Brain microvascular endothelial cell (primary cell): ENCODE results near the gene SOX10.

Source experiments
- DNase-seq: peaks from one replicate; pipeline ENCODE4 v3.0.0-alpha.2; 2020
- H3K27ac ChIP-seq: fragments of 250-450 bp; sonication (Bioruptor Pico); 2 replicates; pipeline ENCODE4 v1.5.1; 2020; ENCODE audit warnings: mild to moderate bottlenecking, moderate library complexity
- H3K27me3 ChIP-seq: fragments of 250-450 bp; sonication (Bioruptor Pico); replicated peaks from 2 replicates; pipeline ENCODE4 v1.5.1; 2020; ENCODE audit warnings: mild to moderate bottlenecking
- H3K36me3 ChIP-seq: fragments of 250-450 bp; sonication (Bioruptor Pico); replicated peaks from 2 replicates; pipeline ENCODE4 v1.5.1; 2020; ENCODE audit warnings: mild to moderate bottlenecking
- H3K4me3 ChIP-seq: 2 replicates; pipeline ENCODE4 v1.5.1; 2011; ENCODE audit warnings: low read depth, mild to moderate bottlenecking, control low read depth, low read length, moderate library complexity
- in situ Hi-C: cut with HindIII; loops from 2 replicates; pipeline ENCODE4 v1.10.0; 2017; ENCODE audit warnings: low sequenced_read_pairs, low pct_ligation_motif_present
- TF ChIP-seq, protein P1 (sequence below): IDR thresholded peaks from 2 replicates; pipeline ENCODE4 v1.5.1; 2011; ENCODE audit warnings: low read depth, mild to moderate bottlenecking, moderate library complexity, low read length, control low read depth, inconsistent platforms; ENCODE audit errors: missing control alignments

SOX10 gene

DNA sequence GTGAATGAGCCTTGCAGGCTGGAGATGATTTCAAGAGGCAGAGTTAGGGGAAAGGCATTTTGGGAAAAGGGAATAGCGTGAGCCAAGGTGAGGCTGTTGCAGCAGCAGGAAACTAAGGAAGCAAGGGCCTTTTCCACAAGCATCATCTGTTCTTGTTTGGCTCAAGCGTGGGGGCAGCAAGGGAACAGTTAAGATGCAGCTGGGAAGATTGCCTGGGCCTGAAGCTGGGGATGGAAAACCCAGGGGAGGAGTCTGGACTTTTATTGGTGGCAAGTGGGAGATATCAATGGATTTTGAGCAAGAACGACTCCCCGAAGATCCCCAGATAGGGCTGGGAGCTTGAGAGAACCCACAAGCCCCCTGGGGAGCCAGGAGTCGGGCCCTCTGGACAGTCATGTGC is 45.5 kb upstream of the SOX10 start:
- no peak for DNase-seq
- Histone ChIP-seq H3K27me3 (no peaks in the 10 kb centered on the region), H3K4me3 (no peak overlapping the region), H3K27ac (no peak overlapping the region), H3K36me3 (no peaks in the 10 kb centered on the region)
- in situ Hi-C loops, result no loop called here
- TF ChIP-seq, protein P1, sequence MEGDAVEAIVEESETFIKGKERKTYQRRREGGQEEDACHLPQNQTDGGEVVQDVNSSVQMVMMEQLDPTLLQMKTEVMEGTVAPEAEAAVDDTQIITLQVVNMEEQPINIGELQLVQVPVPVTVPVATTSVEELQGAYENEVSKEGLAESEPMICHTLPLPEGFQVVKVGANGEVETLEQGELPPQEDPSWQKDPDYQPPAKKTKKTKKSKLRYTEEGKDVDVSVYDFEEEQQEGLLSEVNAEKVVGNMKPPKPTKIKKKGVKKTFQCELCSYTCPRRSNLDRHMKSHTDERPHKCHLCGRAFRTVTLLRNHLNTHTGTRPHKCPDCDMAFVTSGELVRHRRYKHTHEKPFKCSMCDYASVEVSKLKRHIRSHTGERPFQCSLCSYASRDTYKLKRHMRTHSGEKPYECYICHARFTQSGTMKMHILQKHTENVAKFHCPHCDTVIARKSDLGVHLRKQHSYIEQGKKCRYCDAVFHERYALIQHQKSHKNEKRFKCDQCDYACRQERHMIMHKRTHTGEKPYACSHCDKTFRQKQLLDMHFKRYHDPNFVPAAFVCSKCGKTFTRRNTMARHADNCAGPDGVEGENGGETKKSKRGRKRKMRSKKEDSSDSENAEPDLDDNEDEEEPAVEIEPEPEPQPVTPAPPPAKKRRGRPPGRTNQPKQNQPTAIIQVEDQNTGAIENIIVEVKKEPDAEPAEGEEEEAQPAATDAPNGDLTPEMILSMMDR, result no peak

DNA sequence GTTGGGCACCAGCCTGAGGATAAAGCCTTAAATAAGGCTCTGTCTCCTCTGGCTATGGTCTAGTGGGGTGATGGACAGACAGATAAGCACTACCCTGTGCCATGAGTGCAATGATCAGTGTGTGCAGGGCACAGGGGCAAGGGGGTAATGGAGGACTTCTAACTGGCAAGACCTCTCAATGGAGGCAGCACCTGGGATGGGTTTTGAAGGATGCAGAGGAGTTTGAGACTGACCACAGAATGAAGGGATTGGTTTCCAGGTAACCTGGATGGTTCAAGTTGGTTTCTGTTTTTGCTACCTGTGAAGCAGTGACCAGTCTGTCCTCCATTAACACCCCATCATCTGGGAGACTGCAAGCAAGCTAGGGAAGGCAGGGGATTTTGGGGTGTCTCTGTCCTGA is 45.0 kb upstream of the SOX10 start:
- H3K27me3 ChIP-seq, result no peaks in the 10 kb centered on the region
- H3K4me3 ChIP-seq, result no peak overlapping the region
- H3K36me3 ChIP-seq, result no peaks in the 10 kb centered on the region
- DNase-seq, result no peak
- in situ Hi-C loops, result no loop called here
- H3K27ac ChIP-seq, result no peak overlapping the region
- TF ChIP-seq, protein P1, result no peak

DNA sequence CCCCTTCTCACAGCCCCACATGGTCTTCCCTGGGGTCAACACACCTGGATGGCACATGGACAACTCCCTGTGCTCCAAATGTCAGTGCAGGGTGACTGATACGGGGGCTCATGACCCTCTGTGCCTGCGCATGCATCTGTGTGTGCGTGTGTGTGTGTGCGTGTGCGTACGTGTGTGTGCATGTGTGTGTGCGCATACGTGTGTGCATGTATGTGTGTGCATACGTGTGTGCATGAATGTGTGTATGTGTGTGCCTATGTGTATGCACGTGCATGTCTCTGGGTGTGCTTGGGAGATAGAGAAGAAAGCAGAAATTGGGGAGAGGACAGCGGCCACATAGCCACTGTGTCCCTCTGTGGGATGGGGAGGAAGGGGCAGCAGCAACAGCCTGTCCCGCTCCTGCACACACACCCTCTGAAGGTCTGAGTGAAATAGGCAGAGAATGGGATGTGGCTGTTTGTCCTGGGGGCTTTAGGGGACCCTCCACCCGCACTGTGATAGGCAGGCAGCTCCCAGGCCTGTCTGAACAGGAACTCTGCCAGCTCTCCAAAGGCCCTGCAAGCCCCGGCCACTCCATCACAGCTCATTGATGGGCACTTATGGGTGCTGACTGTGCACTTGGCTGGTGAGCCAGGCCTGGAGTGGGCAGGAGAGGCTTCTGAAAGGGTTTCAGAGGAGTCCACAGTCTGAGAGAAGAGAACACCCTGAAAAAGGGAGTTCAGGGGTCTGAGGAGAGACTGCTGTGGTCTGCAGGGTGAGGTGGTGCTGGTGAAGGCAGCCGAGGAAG is 44.2 kb upstream of the SOX10 start:
- no peak overlapping the region for H3K4me3 ChIP-seq
- DNase-seq, result no peak
- in situ Hi-C loops, result no loop called here
- no peaks in the 10 kb centered on the region for H3K27me3 ChIP-seq
- no peak overlapping the region for H3K27ac ChIP-seq
- H3K36me3 ChIP-seq, result no peaks in the 10 kb centered on the region
- TF ChIP-seq, protein P1, result no peak

DNA sequence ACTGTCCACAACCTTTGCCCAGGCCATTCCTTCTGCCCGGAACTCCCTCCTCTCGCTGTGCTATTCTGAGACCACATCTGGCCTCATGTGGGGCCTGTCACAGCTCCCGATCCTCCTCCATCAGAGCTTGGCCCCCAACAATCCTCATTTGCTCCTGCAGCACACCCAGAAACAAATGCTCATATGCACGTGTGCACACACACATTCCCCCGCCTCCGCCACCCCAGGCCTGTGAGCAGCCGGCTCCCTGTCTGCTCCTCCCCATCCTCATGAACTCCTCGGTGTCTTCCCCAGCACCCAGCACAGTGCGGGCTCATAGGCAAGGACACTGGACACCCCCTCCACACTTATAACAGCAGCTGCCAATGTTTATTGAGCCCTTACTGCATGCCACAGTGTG is 43.1 kb upstream of the SOX10 start:
- TF ChIP-seq, protein P1, result no peak
- H3K27ac ChIP-seq, result no peak overlapping the region
- in situ Hi-C loops, result no loop called here
- no peaks in the 10 kb centered on the region for H3K36me3 ChIP-seq
- DNase-seq, result no peak
- H3K4me3 ChIP-seq, result no peak overlapping the region
- no peaks in the 10 kb centered on the region for H3K27me3 ChIP-seq

DNA sequence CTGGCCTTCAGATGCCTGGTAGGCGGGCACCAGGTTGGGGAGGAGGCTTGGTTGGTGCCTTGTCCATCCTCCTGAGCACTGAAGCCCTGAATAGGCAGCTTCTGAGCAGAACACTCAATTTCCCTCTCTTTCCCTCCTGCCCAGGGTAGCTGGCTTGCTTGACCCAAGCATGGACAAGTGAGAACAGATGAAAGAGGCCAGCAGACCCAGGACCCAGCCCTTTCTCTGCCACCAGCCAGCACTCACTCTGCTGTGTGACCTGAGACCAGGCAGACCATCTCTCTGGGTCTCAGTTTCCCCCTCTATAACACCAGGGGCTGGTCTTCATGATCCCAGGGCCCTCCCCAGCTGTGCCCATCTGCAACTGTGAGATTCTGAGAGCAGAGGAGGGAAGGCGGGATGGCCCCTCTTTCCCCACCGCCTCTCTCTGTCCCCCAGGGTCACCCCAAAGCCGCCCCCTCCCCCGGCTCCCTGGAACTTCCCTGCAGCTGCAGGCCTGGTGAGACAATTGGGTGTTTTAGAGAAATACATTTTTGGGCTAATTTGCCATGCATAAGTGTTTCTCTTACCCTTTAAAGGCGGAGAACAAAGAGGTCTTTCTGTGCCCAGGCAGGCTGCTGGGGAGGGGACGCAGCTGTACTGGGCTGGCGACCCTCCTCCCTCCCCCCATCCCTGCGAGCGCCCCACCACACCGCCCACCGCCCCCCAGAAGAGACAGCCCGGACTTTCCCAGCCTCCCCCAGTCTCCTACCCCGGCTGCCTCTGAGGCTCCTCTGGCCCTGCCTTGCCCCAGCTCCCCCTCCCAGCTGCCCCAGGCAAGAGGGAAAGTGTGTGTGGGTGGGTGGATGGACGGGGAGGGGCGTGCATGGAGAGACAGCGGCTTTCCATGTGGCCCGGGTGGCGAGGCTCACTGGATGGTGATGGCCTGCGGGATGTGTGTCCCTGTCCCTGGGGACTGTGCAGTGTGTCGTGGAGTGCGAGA is 42.1 kb upstream of the SOX10 start:
- H3K27ac ChIP-seq, result no peak overlapping the region
- no peaks in the 10 kb centered on the region for H3K27me3 ChIP-seq
- no peaks in the 10 kb centered on the region for H3K36me3 ChIP-seq
- DNase-seq, result no peak
- in situ Hi-C loops, result no loop called here
- no peak overlapping the region for H3K4me3 ChIP-seq
- TF ChIP-seq, protein P1, result no peak
